Activated CD8-positive, alpha-beta memory T cell treated with anti-CD3 and anti-CD28 coated beads, Interleukin-2, amount 10 ng/mL, durations not matched to agents 7 days and 5 days (primary cell): Measurements from ENCODE around the gene APLF. TPM values are rescaled to one million over a fixed set of nuclear protein-coding genes. Genes with fewer than 3 reads are reported as not detected.
"Not testable (repeated sequence)": the region's sequence is repeated elsewhere in the genome, so short reads cannot be mapped to it uniquely, and the experiment has no call there.

Experiments
- ATAC-seq: fragments of 150-1000 bp; cut with Tn5 transposase; one replicate; pipeline ENCODE4 v1.10.0; 2021; ENCODE audit warnings: moderate library complexity
- CTCF ChIA-PET: fragments of 350-600 bp; sonication (Branson Sonifier 250); formaldehyde crosslinking; loops from one replicate; lab custom pipeline; 2021; ENCODE audit warnings: antibody characterized with exemption; lab: Charles Lee
- DNase-seq: peaks from one replicate; pipeline ENCODE4 v3.0.0-alpha.2; 2020
- H3K27ac Mint-ChIP-seq: one replicate; pipeline ENCODE4 v1.8.0; 2021; ENCODE audit warnings: mild to moderate bottlenecking, mixed read lengths
- H3K27me3 Mint-ChIP-seq: one replicate; pipeline ENCODE4 v1.8.0; 2021; ENCODE audit warnings: mixed read lengths
- H3K36me3 Mint-ChIP-seq: one replicate; pipeline ENCODE4 v1.8.0; 2021; ENCODE audit warnings: mild to moderate bottlenecking, mixed read lengths
- H3K4me1 Mint-ChIP-seq: one replicate; pipeline ENCODE4 v1.8.0; 2021; ENCODE audit warnings: mixed read lengths
- H3K4me3 Mint-ChIP-seq: one replicate; pipeline ENCODE4 v1.8.0; 2021; ENCODE audit warnings: mild to moderate bottlenecking, moderate library complexity, mixed read lengths
- H3K9me3 Mint-ChIP-seq: one replicate; pipeline ENCODE4 v1.8.0; 2022; ENCODE audit warnings: low read depth, mixed read lengths
- total RNA-seq, 2 experiments: library from RNA; stranded (reverse); gene quantifications; one replicate each; pipeline ENCODE4 v1.2.3, GENCODE V29; 2021

APLF gene
- total RNA-seq, 2 experiments from 2014 or later: 3.0 to 3.3 TPM

GRCh38 chr2:68429311-68429826 lies 38.0 kb upstream of the APLF start:
- no peaks in the 10 kb centered on the region for H3K9me3 Mint-ChIP-seq
- no peak overlapping the region for H3K4me3 Mint-ChIP-seq
- ATAC-seq (no peak), DNase-seq (no peak)
- H3K27ac Mint-ChIP-seq: no peak overlapping the region
- peaks cover 21% of the 10 kb centered on the region for H3K4me1 Mint-ChIP-seq
- H3K36me3 Mint-ChIP-seq: peaks cover 2% of the 10 kb centered on the region
- CTCF ChIA-PET: interaction anchor here (4.8 kb wide), 1 partner anchor 11 kb away, joined by 44 read pairs; no protein-coding TSS in a partner anchor
- no peaks in the 10 kb centered on the region for H3K27me3 Mint-ChIP-seq

- H3K9me3 Mint-ChIP-seq: no peaks in the 10 kb centered on the region
- ATAC-seq: no peak
- H3K4me3 Mint-ChIP-seq: no peak overlapping the region
- DNase-seq: no peak
- H3K36me3 Mint-ChIP-seq: peaks cover 4% of the 10 kb centered on the region
- no peaks in the 10 kb centered on the region for H3K27me3 Mint-ChIP-seq
- no peak overlapping the region for H3K27ac Mint-ChIP-seq
- CTCF ChIA-PET: interaction anchor here (2.5 kb wide), 1 partner anchor 10 kb away, joined by 10 read pairs; no protein-coding TSS in a partner anchor
- H3K4me1 Mint-ChIP-seq: peaks cover 18% of the 10 kb centered on the region
Measured at GRCh38 chr2:68431316-68431972, 35.9 kb upstream of the APLF start.

- H3K9me3 Mint-ChIP-seq: no peaks in the 10 kb centered on the region
- no peak overlapping the region for H3K27ac Mint-ChIP-seq
- ATAC-seq (no peak), DNase-seq (no peak)
- peaks cover 4% of the 10 kb centered on the region for H3K36me3 Mint-ChIP-seq
- no peak overlapping the region for H3K4me3 Mint-ChIP-seq
- CTCF ChIA-PET: interaction anchor here (0.6 to 2.5 kb wide), 2 partner anchors 8 to 1372 kb away, joined by 3 to 10 read pairs; no protein-coding TSS in a partner anchor
- H3K4me1 Mint-ChIP-seq: peaks cover 6% of the 10 kb centered on the region
- no peaks in the 10 kb centered on the region for H3K27me3 Mint-ChIP-seq
Measured at GRCh38 chr2:68432696-68433658, 34.4 kb upstream of the APLF start.

DNA sequence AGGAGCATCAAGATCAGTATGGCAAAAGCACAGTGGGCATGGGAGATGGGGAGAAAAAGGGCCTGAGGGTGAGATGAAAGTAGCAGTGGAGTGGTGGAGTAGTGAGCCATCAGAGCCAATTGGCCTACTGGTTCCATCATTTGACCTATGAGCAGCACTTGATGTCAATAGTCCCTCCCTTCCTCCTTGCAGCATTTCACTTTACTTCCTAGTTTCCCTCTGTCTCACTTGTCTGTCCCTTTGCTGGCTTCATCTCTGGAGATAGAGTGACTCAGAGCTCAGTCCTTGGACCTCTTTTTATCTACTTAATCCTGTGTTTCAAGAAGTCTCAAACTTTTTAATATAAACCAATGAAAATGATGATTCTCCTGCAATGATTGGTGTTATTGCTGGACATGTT lies 32.4 kb upstream of the APLF start:
- no peak for DNase-seq
- Mint-ChIP-seq H3K4me3 (no peak overlapping the region), H3K9me3 (no peaks in the 10 kb centered on the region), H3K27ac (no peak overlapping the region), H3K36me3 (peaks cover 1% of the 10 kb centered on the region), H3K4me1 (peaks cover 4% of the 10 kb centered on the region), H3K27me3 (peaks cover 4% of the 10 kb centered on the region)
- ATAC-seq: no peak
- CTCF ChIA-PET: no interaction called here

DNA sequence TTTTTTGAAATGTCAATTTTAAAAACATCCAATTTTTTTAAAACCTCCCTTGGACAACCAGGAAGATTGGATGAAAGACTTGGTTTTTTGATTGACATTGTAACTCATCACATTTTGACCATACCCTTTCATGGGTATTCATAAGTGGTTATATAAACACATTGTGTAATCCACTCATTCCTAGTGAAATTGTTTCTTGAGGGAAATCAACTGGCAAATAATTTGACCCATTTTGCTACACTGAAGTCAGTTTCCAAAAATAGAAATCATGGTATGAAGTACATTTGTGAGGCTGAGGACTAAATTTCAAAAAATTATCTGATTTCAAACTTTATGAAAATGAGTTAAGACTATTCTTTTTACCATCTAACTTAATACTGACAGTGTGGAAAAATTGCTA lies 31.8 kb upstream of the APLF start:
- H3K27me3 Mint-ChIP-seq: peaks cover 4% of the 10 kb centered on the region

DNA sequence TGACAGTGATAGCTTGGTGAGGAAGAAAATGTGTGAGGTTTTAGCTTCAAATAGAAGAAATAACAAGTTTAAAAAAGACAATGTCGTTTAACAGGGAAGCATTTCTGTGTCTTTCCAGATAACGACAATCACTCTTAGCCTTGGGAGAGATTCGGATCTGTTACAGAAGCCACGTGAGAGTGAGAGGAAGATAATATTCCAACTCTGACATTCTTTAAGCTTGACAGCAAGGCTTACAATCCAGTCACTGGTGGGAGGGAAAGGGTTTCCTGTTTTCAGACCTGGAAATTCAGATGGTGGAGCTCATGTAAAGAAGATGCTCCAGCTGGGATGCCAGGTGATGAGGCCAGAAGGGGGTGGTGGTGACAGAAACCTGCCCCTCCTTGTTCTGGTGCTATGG lies 31.1 kb upstream of the APLF start:
- CTCF ChIA-PET: interaction anchor here (1.8 kb wide), 1 partner anchor 76 kb away, joined by 10 read pairs; no protein-coding TSS in a partner anchor
- ATAC-seq: no peak
- Mint-ChIP-seq H3K4me3 (no peak overlapping the region), H3K4me1 (peaks cover 16% of the 10 kb centered on the region), H3K27ac (no peak overlapping the region), H3K36me3 (peaks cover 1% of the 10 kb centered on the region), H3K27me3 (peaks cover 4% of the 10 kb centered on the region), H3K9me3 (no peaks in the 10 kb centered on the region)
- DNase-seq: no peak

More for the DNA sequence above, 31.8 kb upstream of the APLF start:
- ATAC-seq (no peak), DNase-seq (no peak)
- Mint-ChIP-seq H3K9me3 (no peaks in the 10 kb centered on the region), H3K4me1 (peaks cover 10% of the 10 kb centered on the region), H3K27ac (no peak overlapping the region), H3K4me3 (no peak overlapping the region), H3K36me3 (peaks cover 1% of the 10 kb centered on the region)
- CTCF ChIA-PET: interaction anchor here (1.8 kb wide), 1 partner anchor 75 kb away, joined by 10 read pairs; no protein-coding TSS in a partner anchor

GRCh38 chr2:68438455-68439303 lies 28.7 kb upstream of the APLF start:
- Mint-ChIP-seq H3K36me3 (peaks cover 1% of the 10 kb centered on the region), H3K27me3 (peaks cover 6% of the 10 kb centered on the region), H3K27ac (no peak overlapping the region), H3K4me1 (peaks cover 23% of the 10 kb centered on the region), H3K4me3 (no peak overlapping the region), H3K9me3 (no peaks in the 10 kb centered on the region)
- DNase-seq (no peak), ATAC-seq (no peak)
- CTCF ChIA-PET: interaction anchor here (1.2 to 5.8 kb wide), 6 partner anchors 10 to 147 kb away, joined by 3 to 77 read pairs (median 10); partner anchors contain the start of gene PLEK

DNA sequence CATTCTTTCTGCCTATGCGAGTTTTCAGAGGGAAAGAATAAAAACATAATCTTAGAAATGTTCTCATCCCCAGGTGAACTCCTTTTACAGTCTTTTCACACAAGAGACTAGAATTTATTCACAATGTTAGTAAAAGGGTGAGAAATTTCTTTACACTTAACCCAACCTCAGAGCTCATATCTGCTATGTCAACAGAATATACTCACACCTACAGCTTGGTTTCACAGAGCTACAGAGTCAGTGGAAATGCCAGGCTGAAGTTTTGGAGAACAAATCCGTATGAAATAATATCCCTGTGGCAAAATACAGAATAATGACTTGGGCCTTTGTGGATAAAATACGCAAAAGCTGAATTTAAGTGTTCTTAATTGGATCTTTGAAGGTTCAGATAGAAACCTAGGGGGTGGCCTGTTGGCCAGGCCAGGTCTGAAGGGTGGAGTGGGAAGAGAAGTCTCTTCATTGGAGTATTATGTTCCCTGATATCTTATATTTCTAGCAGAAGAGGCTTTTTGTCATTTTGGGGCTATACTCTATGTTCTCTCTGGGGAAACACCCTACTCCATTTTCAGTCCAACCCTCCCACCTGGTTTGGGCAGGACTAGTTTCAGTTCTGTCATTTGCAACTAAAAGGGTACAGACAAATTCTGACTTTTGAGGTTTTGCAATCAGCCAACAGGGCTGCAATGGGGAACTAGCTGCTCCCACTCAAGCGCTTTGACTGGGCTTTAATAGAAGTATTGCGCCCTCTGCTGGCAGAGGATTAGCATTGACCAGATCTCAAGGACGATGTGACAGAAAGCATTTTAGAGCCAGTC lies 26.0 kb upstream of the APLF start:
- Mint-ChIP-seq H3K4me3 (no peak overlapping the region), H3K9me3 (no peaks in the 10 kb centered on the region), H3K27me3 (peaks cover 6% of the 10 kb centered on the region), H3K36me3 (no peaks in the 10 kb centered on the region), H3K4me1 (peaks cover 23% of the 10 kb centered on the region), H3K27ac (peak overlapping the region; percentile 84)
- peak; percentile 94 for DNase-seq
- ATAC-seq: peak; percentile 96
- CTCF ChIA-PET: interaction anchor here (0.6 to 5.8 kb wide), 45 partner anchors 9 to 310 kb away, joined by 3 to 77 read pairs (median 5); partner anchors contain the start of genes PLEK and PNO1

GRCh38 chr2:68441994-68442322 lies 25.4 kb upstream of the APLF start:
- Mint-ChIP-seq H3K27me3 (peaks cover 6% of the 10 kb centered on the region), H3K9me3 (no peaks in the 10 kb centered on the region), H3K27ac (no peak overlapping the region), H3K36me3 (no peaks in the 10 kb centered on the region), H3K4me1 (peaks cover 23% of the 10 kb centered on the region), H3K4me3 (no peak overlapping the region)
- CTCF ChIA-PET: interaction anchor here (0.6 to 5.8 kb wide), 36 partner anchors 10 to 322 kb away, joined by 3 to 77 read pairs (median 5); partner anchors contain the start of genes PLEK and PNO1
- ATAC-seq: no peak
- DNase-seq: no peak

- DNase-seq, H3K4me3 Mint-ChIP-seq, H3K4me1 Mint-ChIP-seq, H3K9me3 Mint-ChIP-seq, H3K36me3 Mint-ChIP-seq, H3K27me3 Mint-ChIP-seq, H3K27ac Mint-ChIP-seq, ATAC-seq: not testable (repeated sequence)
- CTCF ChIA-PET: interaction anchor here (1.1 kb wide), 1 partner anchor 17 kb away, joined by 3 read pairs; no protein-coding TSS in a partner anchor
Measured at GRCh38 chr2:68446425-68446824, 21.0 kb upstream of the APLF start.

- peaks cover under 1% of the 10 kb centered on the region for H3K4me1 Mint-ChIP-seq
- CTCF ChIA-PET: interaction anchor here (1.1 to 1.7 kb wide), 2 partner anchors 17 to 20 kb away, joined by 3 read pairs; no protein-coding TSS in a partner anchor
- no peak for DNase-seq
- H3K4me3 Mint-ChIP-seq: no peak overlapping the region
- no peak for ATAC-seq
- no peaks in the 10 kb centered on the region for H3K9me3 Mint-ChIP-seq
- H3K36me3 Mint-ChIP-seq: no peaks in the 10 kb centered on the region
- H3K27ac Mint-ChIP-seq: no peak overlapping the region
- peaks cover 2% of the 10 kb centered on the region for H3K27me3 Mint-ChIP-seq
Measured at GRCh38 chr2:68447118-68447517, 20.3 kb upstream of the APLF start.
